ENCODE data around the gene TMEM141.

DNA sequence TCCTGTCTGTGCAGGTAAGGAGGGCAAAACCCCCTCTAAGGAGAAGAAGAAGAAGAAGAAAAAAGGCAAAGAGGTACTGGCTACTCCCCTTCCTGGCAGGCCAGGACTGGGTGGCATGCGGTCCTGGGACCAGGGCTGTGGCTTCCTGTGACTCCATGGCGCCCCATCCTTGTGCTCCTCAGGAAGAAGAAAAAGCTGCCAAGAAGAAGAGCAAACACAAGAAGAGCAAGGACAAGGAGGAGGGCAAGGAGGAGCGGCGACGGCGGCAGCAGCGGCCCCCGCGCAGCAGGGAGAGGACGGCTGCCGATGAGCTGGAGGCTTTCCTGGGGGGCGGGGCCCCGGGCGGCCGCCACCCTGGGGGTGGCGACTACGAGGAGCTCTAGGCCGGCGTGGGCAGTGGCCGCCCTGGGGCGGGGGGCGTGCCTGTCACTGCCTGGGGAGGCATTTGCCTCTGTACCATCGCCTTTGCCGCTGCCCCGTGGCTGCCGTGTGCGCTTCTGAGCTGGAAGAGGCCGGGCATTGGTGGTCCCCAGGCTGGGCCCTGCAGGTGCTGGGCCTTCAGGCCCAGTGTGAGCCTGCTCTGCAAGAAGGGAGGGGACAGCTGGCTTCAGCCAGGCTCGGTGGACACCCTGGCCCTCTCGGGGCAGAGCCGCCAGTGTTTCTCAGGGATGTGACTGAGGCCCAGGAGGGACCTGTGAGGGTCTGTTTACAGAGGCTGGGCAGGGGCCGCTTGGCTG lies 49.2 kb downstream of the TMEM141 start:
- no peak for TF ChIP-seq POLR2A (IDR thresholded peaks at IDR 0.05)
- TF ChIP-seq, protein P1, sequence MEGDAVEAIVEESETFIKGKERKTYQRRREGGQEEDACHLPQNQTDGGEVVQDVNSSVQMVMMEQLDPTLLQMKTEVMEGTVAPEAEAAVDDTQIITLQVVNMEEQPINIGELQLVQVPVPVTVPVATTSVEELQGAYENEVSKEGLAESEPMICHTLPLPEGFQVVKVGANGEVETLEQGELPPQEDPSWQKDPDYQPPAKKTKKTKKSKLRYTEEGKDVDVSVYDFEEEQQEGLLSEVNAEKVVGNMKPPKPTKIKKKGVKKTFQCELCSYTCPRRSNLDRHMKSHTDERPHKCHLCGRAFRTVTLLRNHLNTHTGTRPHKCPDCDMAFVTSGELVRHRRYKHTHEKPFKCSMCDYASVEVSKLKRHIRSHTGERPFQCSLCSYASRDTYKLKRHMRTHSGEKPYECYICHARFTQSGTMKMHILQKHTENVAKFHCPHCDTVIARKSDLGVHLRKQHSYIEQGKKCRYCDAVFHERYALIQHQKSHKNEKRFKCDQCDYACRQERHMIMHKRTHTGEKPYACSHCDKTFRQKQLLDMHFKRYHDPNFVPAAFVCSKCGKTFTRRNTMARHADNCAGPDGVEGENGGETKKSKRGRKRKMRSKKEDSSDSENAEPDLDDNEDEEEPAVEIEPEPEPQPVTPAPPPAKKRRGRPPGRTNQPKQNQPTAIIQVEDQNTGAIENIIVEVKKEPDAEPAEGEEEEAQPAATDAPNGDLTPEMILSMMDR (IDR thresholded peaks at IDR 0.05): no peak
